Measurements from ENCODE around the gene TPCN1. TPM values are rescaled to one million over a fixed set of nuclear protein-coding genes. Genes with fewer than 3 reads are reported as not detected.

Gene TPCN1
- total RNA-seq, 2 donors from 2014 or later = 84.1 to 93.5 TPM

DNA sequence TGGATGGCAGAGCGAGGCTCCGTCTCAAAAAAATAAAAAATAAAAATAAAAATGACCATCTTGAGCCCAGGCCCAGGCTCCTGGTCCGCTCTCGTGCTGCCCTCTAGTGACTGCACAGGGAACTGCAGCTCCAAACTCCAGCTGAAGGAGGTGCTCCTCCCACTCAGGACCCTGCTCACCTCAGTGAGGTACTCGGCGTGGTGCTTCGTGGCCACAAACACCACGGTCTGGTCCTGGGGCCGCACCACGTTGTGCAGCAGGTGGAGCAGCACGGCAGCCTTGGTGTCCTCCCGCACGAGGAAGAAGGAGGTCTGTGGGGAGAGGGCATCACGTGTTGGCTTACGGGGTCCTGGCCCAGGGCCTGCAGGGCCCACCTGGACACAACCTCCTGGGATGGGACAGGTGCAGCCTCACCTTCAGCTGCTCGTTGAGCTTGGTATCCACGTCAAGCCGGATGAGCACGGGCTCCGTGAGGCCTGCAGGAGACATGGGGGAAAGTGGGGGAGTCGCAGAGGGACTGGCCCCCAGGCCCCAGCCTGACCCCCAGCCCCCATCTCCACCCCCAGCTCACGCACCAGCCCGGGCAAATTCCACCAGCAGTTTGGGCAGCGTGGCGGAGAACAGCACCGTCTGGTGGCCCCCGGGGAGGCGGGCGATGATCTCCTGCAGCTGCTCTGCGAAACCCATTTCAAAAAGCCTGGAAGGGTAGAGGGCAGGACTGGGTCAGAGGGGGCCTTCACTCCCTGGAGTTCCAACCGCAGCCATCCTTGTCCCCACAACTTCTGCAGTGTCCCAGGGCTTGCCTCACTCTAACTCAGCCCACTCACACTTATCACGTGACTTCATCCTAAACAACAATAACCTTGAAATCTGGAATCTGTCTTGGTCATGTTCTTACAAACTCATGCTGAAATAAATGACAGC is 46.5 kb upstream of the TPCN1 start:
- H3K9me3 ChIP-seq = no peaks in the 10 kb centered on the region
- H3K27me3 ChIP-seq (replicated peaks; ENCODE audit: insufficient read depth) = no peaks in the 10 kb centered on the region
- H3K36me3 ChIP-seq = peaks cover 74% of the 10 kb centered on the region
- H3K4me1 ChIP-seq (ENCODE audit: control insufficient read depth in 1 of 2, low read depth in 2 of 2) = no peaks in the 10 kb centered on the region
- DNase-seq (ENCODE audit: low spot score) (no peak), ATAC-seq (ENCODE audit: insufficient number of reproducible peaks, low FRiP score, low read depth) (no peak)
- TF ChIP-seq, protein P1, sequence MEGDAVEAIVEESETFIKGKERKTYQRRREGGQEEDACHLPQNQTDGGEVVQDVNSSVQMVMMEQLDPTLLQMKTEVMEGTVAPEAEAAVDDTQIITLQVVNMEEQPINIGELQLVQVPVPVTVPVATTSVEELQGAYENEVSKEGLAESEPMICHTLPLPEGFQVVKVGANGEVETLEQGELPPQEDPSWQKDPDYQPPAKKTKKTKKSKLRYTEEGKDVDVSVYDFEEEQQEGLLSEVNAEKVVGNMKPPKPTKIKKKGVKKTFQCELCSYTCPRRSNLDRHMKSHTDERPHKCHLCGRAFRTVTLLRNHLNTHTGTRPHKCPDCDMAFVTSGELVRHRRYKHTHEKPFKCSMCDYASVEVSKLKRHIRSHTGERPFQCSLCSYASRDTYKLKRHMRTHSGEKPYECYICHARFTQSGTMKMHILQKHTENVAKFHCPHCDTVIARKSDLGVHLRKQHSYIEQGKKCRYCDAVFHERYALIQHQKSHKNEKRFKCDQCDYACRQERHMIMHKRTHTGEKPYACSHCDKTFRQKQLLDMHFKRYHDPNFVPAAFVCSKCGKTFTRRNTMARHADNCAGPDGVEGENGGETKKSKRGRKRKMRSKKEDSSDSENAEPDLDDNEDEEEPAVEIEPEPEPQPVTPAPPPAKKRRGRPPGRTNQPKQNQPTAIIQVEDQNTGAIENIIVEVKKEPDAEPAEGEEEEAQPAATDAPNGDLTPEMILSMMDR (IDR thresholded peaks at IDR 0.05) = peak; percentile 99
- no peak overlapping the region for H3K4me3 ChIP-seq
- no peak overlapping the region for H3K27ac ChIP-seq

DNA sequence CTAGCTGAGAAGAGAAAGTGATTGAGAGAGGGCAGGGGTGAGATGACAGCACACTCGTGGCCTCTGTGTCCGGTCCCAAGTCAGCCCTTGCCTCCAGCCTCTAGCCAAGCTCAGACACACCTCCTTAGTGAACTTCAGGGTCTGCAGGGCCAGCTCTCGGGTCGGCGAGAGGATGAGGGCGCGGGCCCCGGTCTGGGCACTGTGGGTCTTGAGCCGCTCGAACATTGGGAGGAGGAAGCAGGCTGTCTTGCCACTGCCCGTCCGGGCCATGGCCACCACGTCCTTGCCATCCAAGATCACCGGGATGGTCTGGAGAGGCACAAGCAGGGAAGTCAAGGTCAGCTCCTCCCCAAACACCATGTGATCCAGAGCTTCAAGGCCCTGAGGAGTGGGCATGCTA is 42.2 kb upstream of the TPCN1 start:
- ATAC-seq (ENCODE audit: insufficient number of reproducible peaks, low FRiP score, low read depth) = no peak
- H3K27ac ChIP-seq = no peak overlapping the region
- TF ChIP-seq, protein P1 (IDR thresholded peaks at IDR 0.05) = no peak
- H3K4me1 ChIP-seq (ENCODE audit: control insufficient read depth in 1 of 2, low read depth in 2 of 2) = peaks cover 9 to 14% of the 10 kb centered on the region in 2 donors
- no peaks in the 10 kb centered on the region for H3K27me3 ChIP-seq (replicated peaks; ENCODE audit: insufficient read depth)
- H3K36me3 ChIP-seq = peaks cover 51% of the 10 kb centered on the region
- DNase-seq (ENCODE audit: low spot score) = no peak
- H3K4me3 ChIP-seq = no peak overlapping the region
- H3K9me3 ChIP-seq = no peaks in the 10 kb centered on the region

DNA sequence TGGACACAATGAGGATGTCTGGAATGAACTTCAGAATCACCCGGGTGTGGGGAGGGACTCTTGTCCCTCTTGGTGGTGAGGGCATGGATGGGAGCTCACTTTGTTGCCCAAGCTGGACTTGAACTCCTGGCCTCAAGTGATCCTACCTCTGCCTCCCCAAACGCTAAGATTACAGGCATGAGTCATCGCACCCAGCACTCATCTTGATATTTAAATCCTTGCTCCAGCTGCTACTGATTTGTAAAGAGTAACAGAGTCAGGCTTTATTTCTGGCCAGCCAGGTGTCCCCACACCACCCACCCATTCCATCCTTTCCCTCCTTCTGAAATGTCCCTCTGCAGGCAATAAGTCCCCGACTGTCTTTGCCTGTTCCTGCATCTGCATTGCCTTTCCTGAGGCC is 40.9 kb upstream of the TPCN1 start:
- TF ChIP-seq, protein P1 (IDR thresholded peaks at IDR 0.05) = no peak
- peaks cover 44% of the 10 kb centered on the region for H3K36me3 ChIP-seq
- H3K4me3 ChIP-seq = no peak overlapping the region
- DNase-seq (ENCODE audit: low spot score) (no peak), ATAC-seq (ENCODE audit: insufficient number of reproducible peaks, low FRiP score, low read depth) (no peak)
- no peak overlapping the region for H3K27ac ChIP-seq
- H3K27me3 ChIP-seq (replicated peaks; ENCODE audit: insufficient read depth) = no peaks in the 10 kb centered on the region
- H3K9me3 ChIP-seq = no peaks in the 10 kb centered on the region
- peaks cover 12 to 18% of the 10 kb centered on the region in 2 donors for H3K4me1 ChIP-seq (ENCODE audit: control insufficient read depth in 1 of 2, low read depth in 2 of 2)

DNA sequence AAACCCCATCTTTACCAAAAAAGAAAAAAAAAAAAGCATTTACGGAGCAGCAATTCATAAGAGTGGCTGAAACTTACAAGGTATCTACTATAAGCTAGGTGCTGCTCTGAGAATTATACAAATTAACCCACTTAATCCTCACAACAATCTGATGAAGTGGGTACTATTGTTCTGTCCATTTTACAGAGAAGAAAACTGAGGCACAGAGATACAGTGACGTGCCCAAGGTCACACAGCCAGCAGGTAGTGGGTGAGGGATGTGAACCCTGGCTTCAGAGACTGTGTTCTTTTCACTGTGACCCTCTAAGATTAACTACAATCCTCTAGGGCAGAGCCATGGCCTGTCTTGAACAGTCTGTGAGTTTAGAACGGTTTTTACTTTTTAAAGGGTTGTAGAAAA is 39.3 kb upstream of the TPCN1 start:
- H3K4me1 ChIP-seq (ENCODE audit: control insufficient read depth in 1 of 2, low read depth in 2 of 2) = peaks cover 21 to 29% of the 10 kb centered on the region in 2 donors
- H3K36me3 ChIP-seq = peaks cover 37% of the 10 kb centered on the region
- no peaks in the 10 kb centered on the region for H3K9me3 ChIP-seq
- H3K27ac ChIP-seq = no peak overlapping the region
- no peaks in the 10 kb centered on the region for H3K27me3 ChIP-seq (replicated peaks; ENCODE audit: insufficient read depth)
- no peak for ATAC-seq (ENCODE audit: insufficient number of reproducible peaks, low FRiP score, low read depth)
- TF ChIP-seq, protein P1 (IDR thresholded peaks at IDR 0.05) = no peak
- no peak overlapping the region for H3K4me3 ChIP-seq
- DNase-seq (ENCODE audit: low spot score) = no peak

DNA sequence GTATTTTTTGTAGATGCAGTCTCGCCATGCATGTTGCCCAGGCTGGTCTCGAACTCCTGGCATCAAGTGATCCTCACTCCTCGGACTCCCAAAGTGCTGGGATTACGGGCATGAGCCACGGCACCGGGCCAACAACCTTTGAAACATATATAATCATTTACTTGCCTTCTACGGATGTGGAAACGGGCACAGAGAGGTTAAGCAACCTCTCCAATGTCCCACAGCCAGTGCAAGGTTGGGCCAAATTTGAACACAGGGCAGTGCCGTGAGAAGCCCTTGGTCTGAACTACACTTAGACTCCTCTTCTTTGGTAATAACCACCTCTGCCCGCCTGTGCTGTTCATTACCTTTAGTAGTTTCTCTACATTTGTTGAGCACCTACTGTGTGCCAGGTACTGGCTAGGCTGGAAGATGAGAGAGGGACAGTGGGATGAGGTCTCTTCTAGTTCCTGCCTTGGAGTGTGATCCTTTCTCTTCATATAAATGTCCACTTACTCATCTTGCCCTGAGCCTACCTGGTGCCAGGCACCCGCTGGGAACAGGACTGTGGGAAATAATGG is 38.2 kb upstream of the TPCN1 start:
- H3K4me3 ChIP-seq = no peak overlapping the region
- H3K27ac ChIP-seq = no peak overlapping the region
- H3K36me3 ChIP-seq = peaks cover 26% of the 10 kb centered on the region
- ATAC-seq (ENCODE audit: insufficient number of reproducible peaks, low FRiP score, low read depth) = no peak
- H3K4me1 ChIP-seq (ENCODE audit: control insufficient read depth in 1 of 2, low read depth in 2 of 2) = peaks cover 22 to 36% of the 10 kb centered on the region in 2 donors
- H3K27me3 ChIP-seq (replicated peaks; ENCODE audit: insufficient read depth) = no peaks in the 10 kb centered on the region
- TF ChIP-seq, protein P1 (IDR thresholded peaks at IDR 0.05) = no peak
- H3K9me3 ChIP-seq = no peaks in the 10 kb centered on the region
- no peak for DNase-seq (ENCODE audit: low spot score)
